K562 (cell line): ENCODE data around the gene LIPT1. TPM values are rescaled to one million over a fixed set of nuclear protein-coding genes. Genes with fewer than 3 reads are reported as not detected.
A peak's percentile ranks its signal among the peaks of the same experiment; 100 is the strongest.

ENCODE experiments used
- FOS ChIP-seq: IDR thresholded peaks from 3 replicates; pipeline ENCODE4 v1.6.1; 2011; ENCODE audit not compliant: insufficient read length; ENCODE audit errors: extremely low read depth
- FOXK2 ChIP-seq, 2 experiments: fragments of 450-650 bp; IDR thresholded peaks in 1 of 2; conservative IDR thresholded peaks in 1 of 2; 2 replicates each; pipeline ENCODE4 v1.6.1; 2016; ENCODE audit warnings: low read depth in 2 of 2, mild to moderate bottlenecking in 1 of 2
- HDAC8 ChIP-seq: fragments of 450-650 bp; IDR thresholded peaks from 2 replicates; pipeline ENCODE4 v1.6.1; 2016; ENCODE audit warnings: mild to moderate bottlenecking, missing genetic modification characterization, moderate library complexity, missing compliant biosample characterization
- JUN ChIP-seq, 2 experiments: sonication (generic) in 1 of 2; formaldehyde crosslinking in 1 of 2; IDR thresholded peaks; 2 replicates each; pipeline versions ENCODE4 v1.6.1 to v1.8.0; 2012 to 2022; ENCODE audit warnings: borderline replicate concordance in 2 of 2, mild to moderate bottlenecking in 2 of 2, improper control_type of control experiment in 1 of 2, low read depth in 1 of 2, low read length in 1 of 2, missing genetic modification reagents in 1 of 2
- KDM1A ChIP-seq, 2 experiments: fragments of 450-650 bp; IDR thresholded peaks; 2 replicates each; pipeline ENCODE4 v1.6.1; 2016; ENCODE audit warnings: mild to moderate bottlenecking in 2 of 2
- KDM4B ChIP-seq, 2 experiments: fragments of 450-650 bp in 1 of 2; sonication (generic) in 1 of 2; IDR thresholded peaks; 2 replicates each; pipeline ENCODE4 v1.6.1; 2016 to 2017; ENCODE audit warnings: borderline replicate concordance in 2 of 2, antibody characterized with exemption in 1 of 2, low read depth in 1 of 2, mild to moderate bottlenecking in 1 of 2
- MLLT1 ChIP-seq, 2 experiments: fragments of 450-650 bp; IDR thresholded peaks; 2 replicates each; pipeline ENCODE4 v1.6.1; 2016
- POLR2A ChIP-seq: fragments of 450-650 bp; conservative IDR thresholded peaks from 2 replicates; pipeline ENCODE4 v1.6.1; 2016
- RAD51 ChIP-seq: fragments of 450-650 bp; IDR thresholded peaks from 2 replicates; pipeline ENCODE4 v1.7.1; 2016; ENCODE audit warnings: low read depth, mild to moderate bottlenecking, borderline replicate concordance
- SMAD1 ChIP-seq: fragments of 150-350 bp; IDR thresholded peaks from 2 replicates; pipeline ENCODE4 v1.6.1; 2014; ENCODE audit warnings: low read length, low read depth; ENCODE audit not compliant: partially characterized antibody
- SMARCA4 ChIP-seq: fragments of 450-650 bp; IDR thresholded peaks from 2 replicates; pipeline ENCODE4 v1.6.1; 2016
- TAF7 ChIP-seq: fragments of 450-650 bp; IDR thresholded peaks from 2 replicates; pipeline ENCODE4 v1.6.1; 2016; ENCODE audit warnings: missing genetic modification characterization, missing compliant biosample characterization
- TBP ChIP-seq: optimal IDR thresholded peaks from 2 replicates; pipeline ENCODE3; 2011; ENCODE audit warnings: low read depth, low read length, improper control_type of control experiment
- TCF3 ChIP-seq: sonication (generic); formaldehyde crosslinking; IDR thresholded peaks from 2 replicates; pipeline ENCODE4 v1.4.0; 2020; ENCODE audit warnings: mild to moderate bottlenecking, missing genetic modification reagents
- TEAD4 ChIP-seq, 2 experiments: sonication (generic) in 1 of 2; formaldehyde crosslinking in 1 of 2; IDR thresholded peaks; 2 replicates each; pipeline versions ENCODE4 v1.6.1 to v1.8.0; 2012 to 2022; ENCODE audit warnings: borderline replicate concordance in 1 of 2, inconsistent platforms in 1 of 2, low read length in 1 of 2, mild to moderate bottlenecking in 1 of 2, missing genetic modification reagents in 1 of 2
- TFAM ChIP-seq: fragments of 250-450 bp; sonication (Bioruptor Pico); conservative IDR thresholded peaks from 2 replicates; pipeline ENCODE4 v1.5.0; 2021; ENCODE audit warnings: mild to moderate bottlenecking, moderate library complexity
- THRB ChIP-seq: fragments of 450-650 bp; formaldehyde crosslinking; conservative IDR thresholded peaks from 2 replicates; pipeline ENCODE4 v1.4.0; 2022; ENCODE audit warnings: mild to moderate bottlenecking, missing genetic modification characterization
- TRIM24 ChIP-seq, 2 experiments: fragments of 450-650 bp; IDR thresholded peaks; 2 replicates each; pipeline ENCODE4 v1.6.1; 2016
- ZFX ChIP-seq: sonication (generic); formaldehyde crosslinking; IDR thresholded peaks from 2 replicates; pipeline ENCODE4 v1.8.0; 2022; ENCODE audit warnings: mild to moderate bottlenecking, missing genetic modification reagents, moderate library complexity
- ZNF583 ChIP-seq: fragments of 250-450 bp; sonication (Bioruptor Pico); IDR thresholded peaks from 2 replicates; pipeline ENCODE4 v1.4.0; 2020
- polyA plus RNA-seq, 8 experiments: library from polyadenylated mRNA; depleted of rRNA in 4 of 8; stranded (reverse) in 5 of 8; unstranded in 3 of 8; fragments of >200 nt; fragmentation: Nextera tagmentation in 2 of 8; fragmentation: Illumina TruSeq in 1 of 8; extraction: Ambion mirVana in 2 of 8; extraction: Trizol in 1 of 8; gene quantifications; 2 replicates each; pipeline versions ENCODE4 v1.2.1 to v1.2.3, GENCODE V29; 2011 to 2014; ENCODE audit warnings: inconsistent platforms in 1 of 8, missing spikeins in 1 of 8
- total RNA-seq, 7 experiments: library from RNA; depleted of rRNA in 6 of 7; stranded (reverse); fragments of >200 nt in 6 of 7; fragmentation: Illumina TruSeq in 2 of 7; extraction: Trizol in 2 of 7; gene quantifications; 2 replicates each; pipeline versions ENCODE4 v1.2.1 to v1.2.3, GENCODE V29; 2011 to 2021; ENCODE audit warnings: low replicate concordance in 1 of 7
- TF ChIP-seq, protein P1 (sequence below), 2 experiments: fragments of 150-350 bp in 1 of 2; IDR thresholded peaks; 2 replicates each; pipeline ENCODE4 v1.6.1; 2012 to 2016; ENCODE audit warnings: low read depth in 2 of 2, low read length in 2 of 2, mild to moderate bottlenecking in 1 of 2, moderate library complexity in 1 of 2

LIPT1 gene
- total and polyA plus RNA-seq, 9 of the 15 experiments (the other 6 are each of a cell fraction or from before 2014, with no cell fraction given), result 6.4 to 18.3 (median 11.6) TPM

GRCh38 chr2:99154643-99155536 lies at the start of gene LIPT1, which contains the start of gene TSGA10 (continued):
- TF ChIP-seq, protein P1, sequence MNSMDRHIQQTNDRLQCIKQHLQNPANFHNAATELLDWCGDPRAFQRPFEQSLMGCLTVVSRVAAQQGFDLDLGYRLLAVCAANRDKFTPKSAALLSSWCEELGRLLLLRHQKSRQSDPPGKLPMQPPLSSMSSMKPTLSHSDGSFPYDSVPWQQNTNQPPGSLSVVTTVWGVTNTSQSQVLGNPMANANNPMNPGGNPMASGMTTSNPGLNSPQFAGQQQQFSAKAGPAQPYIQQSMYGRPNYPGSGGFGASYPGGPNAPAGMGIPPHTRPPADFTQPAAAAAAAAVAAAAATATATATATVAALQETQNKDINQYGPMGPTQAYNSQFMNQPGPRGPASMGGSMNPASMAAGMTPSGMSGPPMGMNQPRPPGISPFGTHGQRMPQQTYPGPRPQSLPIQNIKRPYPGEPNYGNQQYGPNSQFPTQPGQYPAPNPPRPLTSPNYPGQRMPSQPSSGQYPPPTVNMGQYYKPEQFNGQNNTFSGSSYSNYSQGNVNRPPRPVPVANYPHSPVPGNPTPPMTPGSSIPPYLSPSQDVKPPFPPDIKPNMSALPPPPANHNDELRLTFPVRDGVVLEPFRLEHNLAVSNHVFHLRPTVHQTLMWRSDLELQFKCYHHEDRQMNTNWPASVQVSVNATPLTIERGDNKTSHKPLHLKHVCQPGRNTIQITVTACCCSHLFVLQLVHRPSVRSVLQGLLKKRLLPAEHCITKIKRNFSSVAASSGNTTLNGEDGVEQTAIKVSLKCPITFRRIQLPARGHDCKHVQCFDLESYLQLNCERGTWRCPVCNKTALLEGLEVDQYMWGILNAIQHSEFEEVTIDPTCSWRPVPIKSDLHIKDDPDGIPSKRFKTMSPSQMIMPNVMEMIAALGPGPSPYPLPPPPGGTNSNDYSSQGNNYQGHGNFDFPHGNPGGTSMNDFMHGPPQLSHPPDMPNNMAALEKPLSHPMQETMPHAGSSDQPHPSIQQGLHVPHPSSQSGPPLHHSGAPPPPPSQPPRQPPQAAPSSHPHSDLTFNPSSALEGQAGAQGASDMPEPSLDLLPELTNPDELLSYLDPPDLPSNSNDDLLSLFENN (IDR thresholded peaks at IDR 0.05; ENCODE audit: low read depth in 2 of 2, low read length in 2 of 2), result no peak
- peak; percentile 93 for TF ChIP-seq ZFX
- TF ChIP-seq RAD51, result peak; percentile 6; the same call in 1 of the 2 replicates
- TF ChIP-seq FOXK2 (conservative IDR thresholded peaks at IDR 0.05 in 1 of 2, IDR thresholded peaks at IDR 0.05 in 1 of 2; ENCODE audit: low read depth in 2 of 2), result peak; percentile 85 to 91
- TF ChIP-seq TEAD4 (IDR thresholded peaks at IDR 0.05; ENCODE audit: low read length), result 0 out of 2 replicates have a peak, but pooled peaks have one; percentile 26
- no peak for TF ChIP-seq TEAD4 (CRISPR knock-in tag; IDR thresholded peaks at IDR 0.05; ENCODE audit: borderline replicate concordance)
- TF ChIP-seq KDM1A (IDR thresholded peaks at IDR 0.05), result peak in 1 of 2 experiments; percentile 29; a peak in 1 of 4 replicates
- 0 out of 4 replicates have a peak, but pooled peaks of 1 of the 2 experiments have one; percentile 36 for TF ChIP-seq TRIM24 (IDR thresholded peaks at IDR 0.05)
- TF ChIP-seq ZNF583 (CRISPR knock-in tag), result 0 out of 2 replicates have a peak, but pooled peaks have one; percentile 44
- TF ChIP-seq JUN (IDR thresholded peaks at IDR 0.05; ENCODE audit: borderline replicate concordance, low read depth, low read length), result peak; percentile 50; the same call in 1 of the 2 replicates
- TF ChIP-seq JUN (CRISPR knock-in tag; IDR thresholded peaks at IDR 0.05; ENCODE audit: borderline replicate concordance), result no peak
- peak; percentile 55 for TF ChIP-seq SMARCA4
- peak; percentile 48 to 52; a peak in 2 of 4 replicates for TF ChIP-seq MLLT1 (IDR thresholded peaks at IDR 0.05)
- 0 out of 2 replicates have a peak, but pooled peaks have one; percentile 30 for TF ChIP-seq HDAC8 (tag)
- TF ChIP-seq TAF7 (tag), result peak; percentile 60
- TF ChIP-seq POLR2A, result peak; percentile 96
- TF ChIP-seq TCF3, result peak; percentile 52
- TF ChIP-seq TFAM (CRISPR knock-in tag), result no peak
- peak; percentile 71 for TF ChIP-seq SMAD1
- peak; percentile 49 for TF ChIP-seq TBP
- no peak for TF ChIP-seq FOS
- TF ChIP-seq KDM4B (IDR thresholded peaks at IDR 0.05; ENCODE audit: borderline replicate concordance in 2 of 2, low read depth in 1 of 2), result peak in 1 of 2 experiments; percentile 35; a peak in 1 of 4 replicates
- TF ChIP-seq THRB (CRISPR knock-in tag), result no peak
